Stimulated activated CD8-positive, alpha-beta memory T cell treated with anti-CD3 and anti-CD28 coated beads, Interleukin-2, amount 100 ng/mL, for 1 hour (primary cell): Measurements from ENCODE around the gene NNT.
"Not testable (repeated sequence)": the region's sequence is repeated elsewhere in the genome, so short reads cannot be mapped to it uniquely, and the experiment has no call there.

Experiments
- DNase-seq, 2 donors: peaks; one replicate each; pipeline ENCODE4 v3.0.0-alpha.2; 2020; ENCODE audit warnings: low read depth in 2 of 2

NNT gene

GRCh38 chr5:43602461-43603343 is at the start of gene NNT:
NNT (plus strand) TSS chr5:43603180; CDS start chr5:43609196, 6,016 bp downstream.
- DNase-seq = peak; percentile 56 to 63

DNA sequence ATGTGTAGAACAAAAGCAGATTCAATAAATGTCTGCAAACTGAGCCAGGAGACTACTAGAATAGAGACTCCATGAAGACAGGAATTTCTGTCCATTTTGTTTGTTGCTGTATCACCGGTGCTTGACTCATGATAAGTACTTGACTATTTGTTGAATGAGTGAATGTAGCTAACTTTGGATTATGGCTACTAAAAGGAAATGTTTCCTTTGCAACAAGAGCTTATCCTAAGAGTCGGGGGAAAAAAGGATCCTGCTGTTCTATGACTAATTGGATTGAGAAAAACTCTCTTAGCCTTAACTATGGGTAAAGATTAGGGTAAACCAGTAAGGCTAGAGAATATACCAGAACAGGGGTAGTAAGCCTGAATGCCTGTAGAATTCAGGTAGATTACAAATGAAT is 49.6 kb upstream of the NNT start:
- DNase-seq = no peak

- DNase-seq = no peak
These were observed 48.5 kb upstream of the NNT start for GRCh38 chr5:43554497-43554896.

GRCh38 chr5:43555895-43556606 is 46.9 kb upstream of the NNT start:
- peak; percentile 18 to 24 for DNase-seq

DNA sequence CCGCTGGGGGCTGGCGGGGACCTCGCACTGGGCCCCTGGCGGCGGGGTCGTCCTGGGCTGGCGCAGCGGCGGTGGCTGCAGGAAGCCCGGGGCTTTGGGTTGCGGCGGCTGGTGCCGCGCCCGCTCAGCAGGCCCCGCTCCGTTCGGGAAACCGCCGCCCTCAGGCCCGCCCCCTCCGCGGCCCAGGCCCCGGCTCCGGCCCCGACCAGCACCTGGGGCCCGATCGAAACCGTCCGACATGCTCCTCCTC is 46.4 kb upstream of the NNT start:
- not testable (repeated sequence) for DNase-seq

DNA sequence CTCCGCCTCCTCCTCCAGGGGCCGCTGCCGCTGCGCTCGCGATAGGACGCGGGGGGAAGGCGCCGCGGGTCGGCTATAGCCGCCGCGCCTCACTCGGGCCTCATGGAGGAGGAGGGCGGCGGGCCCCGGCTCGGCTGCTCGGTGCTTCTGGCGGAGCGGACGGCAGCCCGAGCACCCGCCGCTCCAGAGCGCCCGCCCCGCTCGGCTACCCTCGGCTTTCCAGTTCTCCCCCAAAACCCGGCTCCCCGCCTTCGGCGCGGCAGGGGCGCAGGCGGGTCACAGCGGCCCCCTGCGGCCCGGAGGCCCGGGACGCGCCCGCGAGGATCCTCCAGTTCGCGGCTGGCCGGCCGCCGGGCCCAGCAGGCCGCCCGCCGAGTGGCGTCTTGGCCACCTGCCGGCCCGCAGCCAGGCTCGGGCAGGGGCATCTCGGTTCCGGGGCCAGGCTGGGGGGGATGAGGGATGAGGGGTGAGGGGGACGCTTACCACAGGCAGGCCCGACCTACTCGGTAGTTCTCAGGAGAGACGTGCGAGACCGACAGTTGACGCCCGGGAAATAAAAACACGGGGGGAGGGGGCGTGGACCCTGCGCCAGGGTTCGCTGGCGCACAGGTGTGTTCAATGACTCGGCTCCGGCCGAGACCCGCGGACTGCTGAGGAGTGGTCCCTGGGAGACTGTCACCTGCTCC is 46.0 kb upstream of the NNT start, which contains the start of gene PAIP1:
Gene PAIP1 (minus strand): TSS at position 221 of the 686 bp plus-strand sequence. CDS start 231 bp downstream, outside the sequence.
- peak; percentile 54 to 65 for DNase-seq

- DNase-seq = no peak
These were observed 42.9 kb upstream of the NNT start for GRCh38 chr5:43560128-43560527.

DNA sequence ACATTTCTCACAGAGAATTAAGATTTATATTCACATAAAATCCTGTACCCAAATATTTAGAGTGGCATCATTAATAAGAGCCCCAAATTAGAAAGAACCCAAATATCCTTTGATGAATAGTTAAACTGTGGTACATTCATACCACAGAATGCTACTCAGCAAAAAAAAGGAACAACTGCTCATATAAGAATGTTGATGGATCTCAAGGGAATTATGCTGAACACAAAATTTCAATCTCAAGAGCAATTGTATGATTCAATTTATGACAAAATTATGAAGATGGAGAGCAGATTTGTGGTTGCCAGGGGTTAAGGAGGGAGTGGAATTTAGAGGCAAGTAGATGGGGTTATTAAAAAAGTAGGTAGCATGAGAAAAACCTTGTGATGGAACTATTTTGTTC is 41.6 kb upstream of the NNT start:
- no peak for DNase-seq

- no peak for DNase-seq
These were observed 39.7 kb upstream of the NNT start for GRCh38 chr5:43563321-43563720.

GRCh38 chr5:43564289-43564850 is 38.6 kb upstream of the NNT start:
- no peak for DNase-seq

- DNase-seq = no peak
These were observed 37.9 kb upstream of the NNT start for GRCh38 chr5:43565043-43565442.

DNA sequence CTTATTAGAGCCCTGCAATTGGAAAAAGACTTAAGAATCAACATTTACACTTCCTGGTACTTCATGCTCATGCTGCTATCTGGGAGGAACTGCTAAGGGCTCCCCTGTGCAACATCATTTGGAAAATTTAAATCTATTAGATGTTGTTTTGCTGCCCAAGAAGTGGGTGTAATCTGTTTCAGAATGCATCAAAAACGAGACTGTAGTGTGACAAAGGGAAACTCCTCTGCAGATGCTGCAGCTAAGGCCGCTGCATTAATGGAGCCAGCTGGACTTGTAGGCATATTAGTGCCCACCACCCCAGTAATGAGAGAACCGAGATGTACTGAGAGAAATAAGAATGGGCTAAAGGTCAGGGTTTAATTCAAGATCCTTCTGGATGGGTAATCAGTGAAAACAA is 35.0 kb upstream of the NNT start:
- no peak for DNase-seq

DNA sequence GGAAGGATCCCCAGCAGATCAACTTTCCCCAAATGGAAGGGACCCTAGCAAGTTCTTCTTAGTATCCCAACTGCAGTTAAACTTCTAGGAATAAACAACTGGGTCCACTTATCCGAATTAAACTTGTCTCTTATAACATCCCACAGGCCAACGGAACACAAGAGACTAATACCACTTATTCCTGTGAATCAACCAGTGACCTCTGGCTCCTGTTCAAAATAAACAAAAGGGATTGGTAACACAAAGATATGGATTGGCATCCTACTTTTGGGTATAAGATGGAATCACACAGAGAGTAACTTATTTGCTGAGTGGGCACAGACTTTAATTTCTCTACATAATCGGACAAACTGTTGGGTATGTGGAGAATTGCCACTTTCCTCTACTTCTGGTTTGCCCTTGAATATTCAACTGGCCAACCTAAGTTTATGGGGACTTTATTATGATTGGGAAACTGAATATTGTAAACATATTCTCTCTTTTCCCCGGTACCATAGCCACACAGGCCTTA is 33.7 kb upstream of the NNT start:
- DNase-seq = no peak

DNA sequence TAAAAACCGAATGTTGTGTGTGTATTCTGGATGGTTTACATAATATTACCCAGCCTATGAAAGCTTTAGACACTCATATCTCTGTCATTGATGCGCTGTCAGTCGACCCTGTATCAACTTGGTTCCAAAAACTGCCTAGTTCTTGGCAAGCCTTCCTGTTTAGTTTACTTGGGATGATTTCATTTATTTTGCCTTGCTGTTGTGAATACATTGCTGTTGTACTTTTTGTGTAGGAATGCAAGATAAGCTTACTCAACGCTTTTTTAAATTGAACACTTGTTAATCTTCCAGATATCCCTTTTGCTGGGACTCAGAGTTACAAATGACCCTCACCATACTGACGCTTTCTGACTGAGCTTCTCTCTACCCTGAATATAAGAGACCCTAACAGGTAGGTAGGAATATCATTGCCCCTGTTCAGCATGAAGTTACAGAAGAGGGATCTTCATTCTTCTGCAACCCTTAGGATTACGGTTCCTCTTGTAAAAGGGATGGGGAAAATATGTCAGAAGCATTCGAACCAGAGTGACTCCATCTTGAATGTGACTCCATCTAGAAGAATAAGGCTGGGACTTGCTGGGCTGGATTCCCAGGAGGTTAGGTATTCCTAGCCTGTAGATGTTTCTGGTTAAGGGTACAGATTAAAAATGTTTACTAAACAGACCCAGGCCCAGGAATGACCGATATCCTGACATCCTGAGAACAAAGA is 32.4 kb upstream of the NNT start:
- no peak for DNase-seq

GRCh38 chr5:43571237-43571636 is 31.7 kb upstream of the NNT start:
- no peak for DNase-seq

- DNase-seq = no peak
These were observed 30.6 kb upstream of the NNT start for GRCh38 chr5:43572357-43572756.

DNA sequence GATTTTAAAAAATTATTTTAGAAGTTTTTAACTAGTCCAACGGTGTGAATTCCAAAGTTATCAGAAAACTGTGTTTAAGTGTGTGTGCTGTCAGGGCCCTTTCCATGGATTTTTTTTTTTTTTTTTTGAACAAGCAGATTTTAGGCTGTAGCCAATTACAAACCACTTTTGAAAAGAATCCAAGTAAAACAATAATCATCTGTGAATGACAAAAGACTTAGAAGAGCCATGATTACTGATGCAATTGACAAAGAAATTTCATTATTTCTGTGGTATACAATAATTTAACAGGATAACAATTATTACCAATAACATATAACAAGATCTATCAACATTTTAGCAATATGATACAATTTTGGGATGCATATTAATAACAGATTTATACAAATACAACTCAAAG is 29.9 kb upstream of the NNT start:
- no peak for DNase-seq

GRCh38 chr5:43580402-43581210 is 22.4 kb upstream of the NNT start:
- DNase-seq = not testable (repeated sequence)

GRCh38 chr5:43581398-43581797 is 21.6 kb upstream of the NNT start:
- no peak for DNase-seq
